Kidney epithelial cell (primary cell): ENCODE data around the gene SNX5. TPM values are rescaled to one million over a fixed set of nuclear protein-coding genes. Genes with fewer than 3 reads are reported as not detected.

Source experiments
- DNase-seq: peaks from one replicate; pipeline ENCODE4 v3.0.0-alpha.2; 2010; ENCODE audit warnings: low read depth
- H3K27me3 ChIP-seq: 2 replicates; pipeline ENCODE4 v1.6.0; 2011; ENCODE audit warnings: low read length; ENCODE audit not compliant: control insufficient read depth, insufficient read depth
- H3K36me3 ChIP-seq: 2 replicates; pipeline ENCODE4 v1.5.1; 2011; ENCODE audit warnings: low read length; ENCODE audit not compliant: control insufficient read depth, insufficient read depth
- H3K4me3 ChIP-seq: 2 replicates; pipeline ENCODE4 v1.5.1; 2011; ENCODE audit warnings: low read depth, mild to moderate bottlenecking, control low read depth, low read length
- CTCF ChIP-seq: IDR thresholded peaks from 2 replicates; pipeline ENCODE4 v1.5.1; 2011; ENCODE audit warnings: mild to moderate bottlenecking, moderate library complexity, low read length, control low read depth, inconsistent platforms; ENCODE audit not compliant: insufficient read depth, poor library complexity, severe bottlenecking
- total RNA-seq: library from RNA; depleted of rRNA; stranded (reverse); fragments of >200 nt; gene quantifications from 2 replicates; pipeline ENCODE4 v1.2.3, GENCODE V29; 2015

The SNX5 gene
- total RNA-seq, 1 donor from 2014 or later = 80.8 TPM

DNA sequence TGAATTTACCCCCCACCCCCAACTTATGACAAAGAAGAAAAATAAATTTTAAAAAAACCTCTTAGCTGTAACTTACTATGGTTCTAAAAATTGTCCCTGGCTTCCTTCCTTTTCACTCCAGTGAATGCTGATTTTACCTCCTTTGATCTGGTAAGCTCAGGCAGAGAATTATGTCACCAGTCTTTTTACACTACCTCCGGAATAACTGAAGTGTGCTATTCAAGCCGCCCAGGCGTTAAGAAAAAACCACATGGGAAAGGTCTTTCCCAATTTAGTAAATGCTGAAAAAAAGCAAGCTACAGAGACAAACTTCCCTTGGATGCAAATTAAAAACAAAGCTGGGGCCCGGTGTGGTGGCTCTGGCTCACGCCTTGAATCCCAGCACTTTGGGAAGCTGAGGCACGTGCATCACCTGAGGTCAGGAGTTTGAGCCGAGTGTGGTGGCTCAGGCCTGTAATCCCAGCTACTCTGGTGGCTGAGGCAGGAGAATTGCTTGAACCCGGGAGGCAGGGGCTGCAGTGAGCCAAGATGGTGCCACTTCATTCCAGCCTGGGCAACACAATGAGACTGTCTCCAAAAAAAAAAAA is 12.4 kb downstream of the SNX5 start:
- no peak for TF ChIP-seq CTCF
- Histone ChIP-seq H3K4me3 (no peak overlapping the region), H3K36me3 (no peaks in the 10 kb centered on the region), H3K27me3 (no peaks in the 10 kb centered on the region)
- no peak for DNase-seq

- H3K4me3 ChIP-seq = no peak overlapping the region
- H3K27me3 ChIP-seq = no peaks in the 10 kb centered on the region
- H3K36me3 ChIP-seq = peaks cover 2% of the 10 kb centered on the region
- TF ChIP-seq CTCF = no peak
- no peak for DNase-seq
Measured at GRCh38 chr20:17955302-17955701, 13.3 kb downstream of the SNX5 start.

DNA sequence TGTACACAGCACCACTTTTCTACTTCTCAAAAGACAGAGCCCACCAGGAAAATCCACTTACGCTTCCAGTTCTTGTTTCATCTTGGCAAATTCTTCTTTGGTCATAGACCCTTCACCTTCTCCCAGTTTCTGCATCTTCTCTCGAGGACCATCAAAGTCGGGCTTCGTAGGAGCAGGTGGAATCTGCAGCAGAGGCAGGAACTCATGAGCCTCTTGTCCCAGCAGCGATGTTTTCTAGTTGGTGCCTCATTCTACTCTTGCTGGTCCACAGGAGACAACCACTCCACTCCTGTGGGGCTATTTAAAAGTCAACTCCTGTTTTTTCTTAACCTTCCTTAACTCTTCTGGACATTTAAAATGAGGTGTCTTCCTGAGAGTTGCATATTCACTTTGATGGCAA is 14.7 kb downstream of the SNX5 start:
- no peak for DNase-seq
- H3K27me3 ChIP-seq = no peaks in the 10 kb centered on the region
- TF ChIP-seq CTCF = no peak
- H3K36me3 ChIP-seq = peaks cover 3% of the 10 kb centered on the region
- H3K4me3 ChIP-seq = no peak overlapping the region

GRCh38 chr20:17952692-17953684 is 15.6 kb downstream of the SNX5 start:
- Histone ChIP-seq H3K4me3 (no peak overlapping the region), H3K27me3 (no peaks in the 10 kb centered on the region), H3K36me3 (peaks cover 3% of the 10 kb centered on the region)
- TF ChIP-seq CTCF = no peak
- DNase-seq = no peak

DNA sequence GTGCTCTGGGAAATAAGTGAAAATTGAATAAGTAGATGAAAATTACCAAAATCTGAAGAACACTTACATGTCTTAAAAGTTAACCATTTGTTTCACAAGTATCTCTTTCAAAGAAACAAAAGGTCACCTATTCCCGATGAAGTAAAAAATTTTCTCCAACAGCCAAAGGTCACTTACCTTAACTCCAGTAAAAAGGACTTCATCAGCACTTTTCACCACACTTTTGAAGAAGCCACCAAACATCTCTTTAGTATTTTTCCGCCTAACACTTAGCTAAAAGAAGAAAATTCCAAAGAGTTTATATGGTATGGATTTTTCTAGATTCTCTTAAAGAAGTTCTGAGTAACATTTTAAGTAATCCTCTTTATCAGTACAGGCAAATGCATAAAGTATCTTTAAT is 17.3 kb downstream of the SNX5 start:
- no peak for DNase-seq
- H3K27me3 ChIP-seq = no peaks in the 10 kb centered on the region
- H3K4me3 ChIP-seq = no peak overlapping the region
- H3K36me3 ChIP-seq = peaks cover 3% of the 10 kb centered on the region
- no peak for TF ChIP-seq CTCF
